HFF-Myc (cell line): ENCODE data around the gene MAPK10.

Source experiments
- DNase-seq: peaks from one replicate; pipeline ENCODE4 v3.0.0-alpha.2; 2011; ENCODE audit warnings: low read depth; ENCODE audit errors: extremely low read depth
- H3K4me3 ChIP-seq: replicated peaks from 2 replicates; pipeline ENCODE4 v1.5.1; 2011; ENCODE audit warnings: low read depth, mild to moderate bottlenecking, control low read depth, low read length
- TF ChIP-seq, protein P1 (sequence below): IDR thresholded peaks from 2 replicates; pipeline ENCODE4 v1.5.1; 2012; ENCODE audit warnings: mild to moderate bottlenecking, low read depth, low read length, control low read depth; ENCODE audit errors: missing control alignments

Gene MAPK10

DNA sequence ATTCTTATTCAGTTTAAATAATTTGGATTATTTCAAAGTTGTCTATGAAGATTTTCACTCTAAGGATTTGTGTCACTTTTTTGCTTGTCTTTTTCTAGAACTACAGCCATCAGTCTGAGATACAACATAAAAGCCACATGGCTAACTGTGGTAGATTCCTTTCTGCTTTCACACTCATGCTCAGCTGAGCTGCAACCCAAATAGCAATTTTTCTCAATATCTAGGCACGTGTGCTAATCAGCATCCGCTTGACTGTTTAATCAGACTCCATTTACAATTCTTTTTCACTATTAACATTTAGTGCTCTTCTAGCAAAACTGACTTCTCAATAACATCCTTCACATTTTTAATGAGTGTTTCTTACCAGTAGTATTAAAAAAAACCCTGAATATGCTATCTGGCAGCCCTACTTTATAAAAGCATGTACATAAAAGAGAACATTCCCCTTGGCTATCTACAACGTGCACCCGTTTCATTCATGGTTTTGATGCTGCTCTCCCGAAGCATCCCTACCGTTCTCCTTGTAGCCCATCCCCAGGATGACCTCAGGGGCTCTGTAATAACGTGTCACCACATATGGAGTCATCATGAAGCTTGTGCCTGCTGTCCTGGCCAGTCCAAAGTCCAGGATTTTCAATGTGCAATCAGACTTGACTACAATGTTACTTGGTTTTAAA is 259.2 kb downstream of the MAPK10 start:
- H3K4me3 ChIP-seq: no peak overlapping the region
- DNase-seq: no peak
- TF ChIP-seq, protein P1, sequence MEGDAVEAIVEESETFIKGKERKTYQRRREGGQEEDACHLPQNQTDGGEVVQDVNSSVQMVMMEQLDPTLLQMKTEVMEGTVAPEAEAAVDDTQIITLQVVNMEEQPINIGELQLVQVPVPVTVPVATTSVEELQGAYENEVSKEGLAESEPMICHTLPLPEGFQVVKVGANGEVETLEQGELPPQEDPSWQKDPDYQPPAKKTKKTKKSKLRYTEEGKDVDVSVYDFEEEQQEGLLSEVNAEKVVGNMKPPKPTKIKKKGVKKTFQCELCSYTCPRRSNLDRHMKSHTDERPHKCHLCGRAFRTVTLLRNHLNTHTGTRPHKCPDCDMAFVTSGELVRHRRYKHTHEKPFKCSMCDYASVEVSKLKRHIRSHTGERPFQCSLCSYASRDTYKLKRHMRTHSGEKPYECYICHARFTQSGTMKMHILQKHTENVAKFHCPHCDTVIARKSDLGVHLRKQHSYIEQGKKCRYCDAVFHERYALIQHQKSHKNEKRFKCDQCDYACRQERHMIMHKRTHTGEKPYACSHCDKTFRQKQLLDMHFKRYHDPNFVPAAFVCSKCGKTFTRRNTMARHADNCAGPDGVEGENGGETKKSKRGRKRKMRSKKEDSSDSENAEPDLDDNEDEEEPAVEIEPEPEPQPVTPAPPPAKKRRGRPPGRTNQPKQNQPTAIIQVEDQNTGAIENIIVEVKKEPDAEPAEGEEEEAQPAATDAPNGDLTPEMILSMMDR: no peak

DNA sequence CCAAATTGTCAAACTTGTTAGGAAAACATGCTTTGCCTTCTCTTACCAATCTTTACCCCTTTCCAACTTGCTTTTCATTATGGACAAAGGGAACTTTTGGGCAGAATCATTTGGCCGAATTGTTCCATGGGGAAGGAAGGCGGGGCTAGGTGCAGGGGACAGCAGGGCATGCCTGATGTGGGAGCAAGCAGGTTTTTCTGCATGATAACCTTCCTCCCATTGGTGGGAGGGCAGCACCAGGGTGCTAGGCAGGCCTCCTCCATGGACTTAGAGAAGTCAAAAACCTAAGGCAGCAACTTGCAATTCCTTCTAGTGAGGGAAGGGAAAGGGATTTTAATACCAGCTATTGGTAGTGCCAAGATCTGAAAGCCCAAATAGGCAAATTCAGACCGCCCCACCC is 260.5 kb downstream of the MAPK10 start:
- H3K4me3 ChIP-seq: no peak overlapping the region
- TF ChIP-seq, protein P1: no peak

DNA sequence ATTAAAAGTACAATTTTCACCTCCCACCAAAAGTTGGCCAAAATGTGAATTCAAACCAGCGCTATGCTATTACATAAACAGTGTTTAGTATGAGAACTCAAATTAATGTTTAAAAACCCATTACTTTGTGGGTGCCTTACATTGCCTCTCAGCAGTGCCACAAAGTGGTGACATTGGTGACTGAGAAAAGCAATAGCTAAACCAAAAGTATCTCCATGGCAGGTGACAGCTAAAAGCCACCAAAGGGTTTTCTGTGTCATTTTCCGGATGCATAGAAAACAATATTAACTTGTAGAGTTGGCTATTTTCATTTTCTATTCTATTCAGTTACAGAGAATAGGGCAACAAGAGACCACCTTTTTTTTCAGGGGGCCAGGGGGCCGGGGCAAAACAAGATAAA is 261.2 kb downstream of the MAPK10 start:
- TF ChIP-seq, protein P1: no peak
- no peak for DNase-seq
- no peak overlapping the region for H3K4me3 ChIP-seq

More for the DNA sequence above, 260.5 kb downstream of the MAPK10 start:
- no peak for DNase-seq

DNA sequence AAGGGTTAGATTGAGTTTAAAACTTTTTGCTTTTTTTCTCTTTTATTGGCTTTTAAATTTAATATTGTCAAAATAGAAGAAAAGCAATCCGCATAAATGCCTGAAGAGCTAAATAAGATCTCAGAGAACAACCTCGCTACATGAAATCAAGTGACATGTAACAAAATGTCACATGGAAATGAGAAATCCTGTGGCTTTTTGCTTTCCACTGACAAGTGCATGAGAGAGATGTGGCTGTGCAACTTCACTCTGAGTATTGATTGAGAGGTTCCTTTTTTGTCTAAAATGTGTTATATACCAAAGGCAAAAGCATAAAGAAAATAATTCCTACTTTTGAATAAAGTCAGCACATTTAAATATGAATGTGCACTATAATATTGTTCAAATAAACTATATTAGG is 263.5 kb downstream of the MAPK10 start:
- TF ChIP-seq, protein P1: no peak
- no peak overlapping the region for H3K4me3 ChIP-seq
- DNase-seq: no peak

DNA sequence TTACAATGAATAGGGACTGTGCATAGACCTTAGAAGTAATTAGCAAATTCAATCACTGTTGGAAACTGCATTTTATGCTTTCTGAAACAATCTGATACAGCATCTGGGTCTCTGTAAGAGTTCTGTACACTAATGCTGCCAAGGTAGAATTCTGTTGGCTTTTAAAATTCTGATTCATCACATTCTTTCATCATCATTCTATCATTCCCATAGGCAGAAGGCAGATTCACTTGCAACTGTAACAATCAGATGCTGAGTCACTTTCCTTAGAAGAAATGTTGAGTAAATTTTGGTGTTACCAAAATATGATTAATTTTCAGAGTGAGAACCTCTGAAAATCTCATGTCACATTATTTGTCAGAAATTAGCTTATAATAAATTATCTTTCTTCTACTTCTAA is 267.2 kb downstream of the MAPK10 start:
- no peak overlapping the region for H3K4me3 ChIP-seq
- DNase-seq: no peak
- TF ChIP-seq, protein P1: no peak

DNA sequence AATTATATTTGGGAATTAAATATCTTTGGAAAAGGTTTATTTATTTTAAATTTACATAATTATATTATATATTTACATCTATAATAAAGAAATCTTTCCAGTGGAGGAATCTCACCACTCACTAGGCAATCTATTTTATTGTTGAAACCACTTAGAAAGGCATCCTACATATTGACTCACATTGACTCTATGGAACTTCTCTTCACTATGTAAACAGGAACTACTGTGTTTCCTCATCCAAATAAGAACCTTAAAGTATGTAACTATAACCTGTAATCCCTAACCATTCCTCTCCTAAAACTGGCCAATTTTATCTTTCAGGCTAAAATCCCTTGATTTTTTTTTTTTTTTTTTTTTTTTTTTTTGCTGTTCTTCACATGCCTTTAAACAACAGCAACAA is 268.7 kb downstream of the MAPK10 start:
- DNase-seq: no peak
- H3K4me3 ChIP-seq: no peak overlapping the region
- TF ChIP-seq, protein P1: no peak
